NCI-H1092 treated with DMSO at 0.1 percent for 48 hours (cell line): Measurements from ENCODE around the gene TSPAN32.
"Not testable (repeated sequence)": the region's sequence is repeated elsewhere in the genome, so short reads cannot be mapped to it uniquely, and the experiment has no call there.

Source experiments
- DNase-seq: peaks from one replicate; lab custom pipeline; 2025; lab: John Stamatoyannopoulos, UW

Gene TSPAN32

DNA sequence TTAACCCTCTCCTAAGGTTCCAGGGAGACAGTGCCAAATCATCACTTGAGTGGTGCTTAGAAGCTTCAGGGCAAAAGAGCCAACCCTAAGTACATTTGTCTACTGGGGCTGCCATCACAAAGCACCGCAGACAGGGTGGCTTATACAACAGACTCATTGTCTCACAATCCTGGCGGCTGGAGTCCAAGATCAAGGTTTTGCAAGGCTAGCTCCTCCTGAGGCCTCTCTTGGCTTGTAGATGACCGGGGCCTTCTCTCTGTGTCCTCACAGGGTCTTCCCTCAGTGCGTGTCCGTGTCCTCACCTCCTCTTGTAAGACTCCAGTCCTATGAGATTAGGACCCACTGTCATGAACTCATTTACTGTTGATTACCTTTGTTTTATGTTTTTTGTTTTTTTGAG lies 41.2 kb downstream of the TSPAN32 start:
- DNase-seq, result no peak

DNA sequence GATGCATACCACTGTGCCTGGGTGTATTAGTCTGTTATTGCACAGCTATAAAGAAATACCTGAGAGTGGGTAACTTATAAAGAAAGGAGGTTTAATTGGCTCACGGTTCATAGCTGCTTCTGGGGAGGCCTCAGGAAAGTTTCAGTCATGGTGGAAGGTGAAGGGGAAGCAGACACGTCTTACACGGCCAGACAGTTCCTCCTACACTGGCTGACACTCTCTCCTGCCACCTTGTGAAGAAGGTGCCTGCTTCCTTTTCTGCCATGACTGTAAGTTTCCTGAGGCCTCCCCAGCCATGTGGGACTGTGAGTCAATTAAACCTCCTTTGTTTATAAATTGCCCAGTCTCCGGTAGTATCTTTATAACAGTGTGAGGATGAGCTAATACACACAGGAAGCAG lies 41.7 kb downstream of the TSPAN32 start:
- DNase-seq, result no peak

DNA sequence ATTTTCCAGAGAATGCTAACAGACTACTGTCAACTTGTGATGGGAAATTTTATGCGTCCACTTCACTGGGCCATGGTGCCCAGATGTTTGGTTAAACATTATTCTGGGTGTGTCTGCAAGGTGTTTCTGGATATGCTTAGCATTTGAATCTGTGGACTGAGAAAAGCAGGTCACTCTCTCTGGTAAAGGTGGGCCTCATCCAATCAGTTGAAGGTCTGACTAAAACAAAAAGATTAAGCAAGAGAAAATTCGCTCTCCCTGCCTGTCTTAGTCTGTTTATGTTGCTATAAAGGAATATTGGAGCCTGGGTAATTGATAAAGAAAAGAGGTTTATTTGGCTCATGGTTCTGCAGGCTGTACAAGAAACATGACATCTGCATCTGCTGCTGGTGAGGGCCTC lies 43.2 kb downstream of the TSPAN32 start:
- DNase-seq, result no peak

DNA sequence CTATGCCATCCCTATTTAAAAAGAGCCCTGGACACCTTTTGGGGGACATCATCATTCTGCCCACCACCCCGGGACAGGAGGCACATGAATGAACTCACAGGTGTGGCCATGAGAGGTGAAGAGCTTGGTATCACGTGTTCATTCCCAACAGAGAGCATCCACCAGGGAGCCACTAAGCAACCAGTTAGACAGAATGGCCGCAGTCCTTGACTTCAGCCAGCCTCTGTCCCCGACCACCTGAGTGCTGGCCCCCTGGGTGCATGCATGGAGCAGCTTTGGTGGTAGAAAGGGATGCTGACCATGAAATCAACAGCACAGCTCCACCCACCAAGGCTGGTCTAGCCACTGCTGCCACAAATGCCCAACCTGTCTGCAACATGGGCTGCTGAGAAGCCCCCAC lies 44.2 kb downstream of the TSPAN32 start:
- no peak for DNase-seq

DNA sequence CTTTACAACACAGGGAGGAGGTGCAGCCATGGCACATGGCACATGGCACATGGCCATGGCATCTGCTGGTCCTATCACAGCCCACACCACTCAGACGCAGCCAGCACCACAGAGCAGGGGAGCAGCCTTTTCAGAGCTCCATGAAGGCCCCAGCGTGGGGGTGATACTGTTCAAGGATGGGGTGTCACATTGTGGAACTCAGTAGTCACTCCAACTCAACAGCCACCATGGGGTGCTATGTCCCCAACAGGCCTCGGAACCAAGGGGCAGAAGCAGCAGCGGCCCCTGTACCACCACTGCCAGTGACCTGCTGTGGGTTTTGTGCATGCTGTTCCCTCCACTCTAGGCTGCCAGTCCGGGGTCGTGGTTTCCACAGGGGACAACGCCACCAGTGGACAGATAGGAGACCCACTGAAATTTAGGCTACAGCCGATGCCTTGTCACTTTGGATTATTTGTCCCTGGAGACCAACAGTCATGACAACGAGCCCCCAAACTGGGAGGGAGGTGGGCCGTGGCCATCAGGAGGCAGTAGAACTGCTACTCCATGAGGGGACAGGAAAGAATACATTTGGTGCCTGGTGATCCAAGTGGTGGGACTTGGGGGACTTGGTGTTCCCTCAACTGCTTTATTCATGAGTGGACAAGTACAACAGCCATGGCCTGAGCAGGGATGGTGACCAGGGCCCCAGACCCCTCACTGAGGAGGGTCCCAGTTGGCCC lies 44.9 kb downstream of the TSPAN32 start:
- DNase-seq, result no peak

DNA sequence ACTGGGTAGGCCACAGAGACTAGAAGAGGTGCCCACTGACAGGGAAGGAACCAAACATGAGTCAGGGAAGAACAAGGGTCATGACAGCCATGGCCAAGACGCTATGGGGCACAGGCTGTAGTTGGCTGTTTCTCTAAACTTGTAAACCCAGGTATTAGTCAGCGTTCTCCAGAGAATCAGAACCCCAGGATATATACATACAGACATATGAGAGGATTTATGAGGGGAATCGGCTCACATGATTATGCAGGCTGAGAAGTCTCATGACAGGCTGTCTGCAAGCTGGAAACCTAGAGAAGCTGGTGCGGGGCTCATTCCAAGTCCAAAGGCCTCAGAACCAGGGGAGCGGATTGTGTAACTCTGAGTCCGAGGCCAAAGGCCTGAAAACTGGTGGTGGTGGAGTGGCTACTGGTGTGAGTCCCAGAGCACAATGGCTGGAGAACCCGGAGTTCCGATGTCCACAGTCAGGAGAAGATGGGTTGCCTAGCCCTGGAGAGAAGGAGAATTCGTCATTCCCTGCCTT lies 45.6 kb downstream of the TSPAN32 start:
- DNase-seq, result no peak

DNA sequence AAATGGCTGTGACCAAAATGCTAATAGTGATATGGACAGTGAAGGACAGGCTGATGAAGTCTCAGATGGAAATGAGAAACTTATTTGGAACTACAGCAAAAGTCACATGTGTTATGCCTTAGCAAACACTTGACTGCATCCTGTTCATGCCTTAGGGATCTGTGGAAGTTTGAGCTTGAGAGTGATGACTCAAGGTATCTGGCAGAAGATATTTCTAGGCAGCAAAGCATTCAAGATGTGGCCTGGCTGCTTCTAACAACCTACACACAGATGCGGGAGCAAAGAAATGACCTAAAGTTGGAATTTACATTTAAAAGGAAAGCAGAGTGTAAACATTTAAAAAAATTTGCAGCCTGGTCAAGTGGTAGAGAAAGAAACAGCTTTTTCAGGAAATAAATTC lies 47.2 kb downstream of the TSPAN32 start:
- no peak for DNase-seq

DNA sequence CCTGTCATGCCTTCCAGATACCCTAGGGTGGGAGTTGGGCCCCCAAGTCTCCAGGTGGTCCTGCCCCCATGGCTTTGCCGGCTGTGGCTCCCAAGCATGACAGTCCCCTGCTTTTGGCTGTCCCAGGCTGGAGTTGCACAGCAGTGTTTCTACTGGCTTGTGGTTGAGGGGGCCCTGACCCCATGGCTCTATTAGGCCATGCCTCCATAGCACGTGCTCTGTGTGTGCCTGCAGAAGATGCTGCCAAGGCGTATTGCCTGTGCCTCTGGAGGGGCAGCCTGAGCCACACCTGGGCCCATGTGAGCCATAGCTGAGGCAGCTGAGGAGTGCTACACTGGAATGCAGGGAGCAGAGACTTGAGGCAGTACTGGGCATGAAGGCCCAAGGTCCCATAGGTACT lies 49.9 kb downstream of the TSPAN32 start:
- DNase-seq, result no peak

DNA sequence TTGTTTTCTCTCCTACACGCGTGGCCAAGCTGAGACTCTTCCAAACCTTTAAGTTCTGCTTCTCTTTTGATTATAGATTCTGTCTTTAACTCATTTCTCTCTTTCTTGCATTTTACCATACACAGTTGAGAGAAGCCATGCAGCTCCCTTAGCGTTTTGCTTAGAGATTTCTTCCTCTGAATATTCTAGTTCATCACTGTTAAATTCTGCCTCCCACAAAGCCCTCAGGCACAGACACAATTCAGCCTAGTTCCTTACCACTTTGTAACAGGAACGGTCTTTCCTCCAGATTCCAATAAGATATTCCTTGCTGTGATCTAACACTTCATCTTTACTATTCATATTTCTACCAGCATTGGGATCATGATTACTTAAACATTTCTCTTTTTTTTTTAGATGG lies 50.6 kb downstream of the TSPAN32 start:
- DNase-seq, result no peak

DNA sequence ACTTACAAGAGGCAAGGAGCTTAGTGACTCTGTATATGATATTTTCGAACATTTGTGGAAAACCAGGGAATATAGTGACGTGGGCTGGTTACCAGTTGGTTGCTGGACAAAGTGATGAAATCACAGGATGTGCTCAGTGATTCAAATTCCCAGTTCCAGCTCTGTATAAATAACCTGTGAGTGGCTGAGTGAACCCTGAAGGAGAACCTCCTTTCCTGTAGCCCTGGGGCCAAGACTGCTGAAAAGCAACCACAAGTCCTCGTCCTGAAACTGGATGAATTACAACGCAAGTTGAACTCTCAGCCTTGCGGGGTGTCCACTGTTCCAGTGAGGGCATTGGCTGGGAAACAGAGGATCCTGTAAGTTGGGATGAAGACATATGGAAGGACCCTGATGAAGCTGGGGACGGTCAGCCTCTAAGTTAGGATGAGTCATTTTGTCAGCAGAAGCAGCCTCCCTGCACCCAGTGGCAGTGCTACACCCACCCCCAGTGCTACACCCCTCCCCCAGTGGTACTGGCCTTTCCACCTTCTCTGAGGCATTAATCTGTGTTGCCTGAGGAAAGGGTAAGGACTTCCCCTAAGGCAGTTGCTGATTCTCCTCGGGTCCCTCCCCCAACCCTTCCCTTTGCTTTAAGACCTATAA lies 53.3 kb downstream of the TSPAN32 start:
- DNase-seq, result no peak

DNA sequence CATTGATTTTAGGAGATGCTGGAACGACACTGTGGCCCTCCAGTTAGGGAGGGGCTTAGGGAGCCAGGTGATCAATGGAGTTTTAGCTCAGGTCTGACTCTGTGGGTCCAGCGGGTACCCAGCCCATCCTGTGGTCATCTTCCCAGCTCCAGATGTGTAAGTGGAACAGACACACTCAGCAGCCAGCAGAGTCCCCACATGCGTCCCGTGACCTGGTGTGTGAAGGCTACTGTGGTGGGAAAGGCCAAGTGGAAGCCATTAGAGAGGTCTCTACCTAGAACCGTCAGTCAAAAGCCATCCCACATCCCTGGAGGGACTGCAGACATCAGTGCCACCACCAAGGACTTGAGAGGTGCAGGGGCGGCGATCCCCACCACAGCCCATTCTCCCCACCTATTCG lies 55.4 kb downstream of the TSPAN32 start:
- DNase-seq, result no peak

DNA sequence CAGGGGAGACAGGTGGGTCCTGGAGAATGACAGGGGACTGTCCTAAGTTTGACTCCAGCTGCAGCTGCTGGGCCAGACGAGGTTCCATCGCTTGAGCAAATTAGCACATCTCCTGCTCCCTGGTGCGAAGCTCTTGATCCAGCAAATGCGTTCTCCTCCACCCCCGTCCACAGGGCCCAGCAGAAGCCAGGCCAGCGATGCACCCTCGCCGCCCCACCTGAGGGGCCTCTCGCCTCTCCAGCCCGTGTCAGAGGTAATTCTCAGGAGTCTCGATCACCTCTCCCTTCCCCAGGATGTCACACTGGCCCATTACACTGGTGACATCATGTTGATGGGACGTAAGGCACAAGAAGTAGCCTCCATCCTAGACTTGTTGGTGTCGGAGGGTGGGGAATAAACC lies 55.8 kb downstream of the TSPAN32 start:
- not testable (repeated sequence) for DNase-seq

DNA sequence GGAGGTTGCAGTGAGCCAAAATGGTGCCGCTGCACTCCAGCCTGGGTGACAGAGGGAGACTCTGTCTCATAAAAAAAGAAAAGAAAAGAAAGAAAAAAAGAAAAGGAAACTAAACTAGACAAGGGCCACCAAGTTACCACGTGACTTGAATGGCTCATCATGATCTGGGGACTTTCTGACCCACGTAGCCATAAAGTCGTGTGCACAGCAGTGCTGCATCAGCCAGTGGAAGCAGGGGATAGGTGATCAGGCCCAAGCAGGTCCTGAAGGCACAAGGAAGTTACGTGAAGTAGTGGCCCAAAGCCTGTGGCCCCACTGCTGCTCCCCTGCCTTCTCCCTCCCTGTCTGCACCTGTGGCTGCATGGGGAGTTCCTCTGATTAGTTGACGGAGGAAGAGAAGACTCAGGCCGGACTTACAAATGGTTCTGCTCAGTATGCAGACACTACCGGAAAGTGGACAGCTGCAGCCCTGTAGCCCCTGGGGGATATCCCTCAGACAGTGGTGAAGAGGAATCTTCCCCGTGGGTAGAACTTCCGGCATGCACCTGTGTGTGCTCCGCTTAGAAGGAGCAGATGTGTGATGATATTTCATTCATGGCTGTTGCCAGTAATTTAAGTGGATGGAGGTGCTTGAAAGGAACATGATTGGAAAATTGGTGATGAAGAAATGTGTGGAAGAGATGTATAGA lies 57.1 kb downstream of the TSPAN32 start:
- DNase-seq, result no peak

DNA sequence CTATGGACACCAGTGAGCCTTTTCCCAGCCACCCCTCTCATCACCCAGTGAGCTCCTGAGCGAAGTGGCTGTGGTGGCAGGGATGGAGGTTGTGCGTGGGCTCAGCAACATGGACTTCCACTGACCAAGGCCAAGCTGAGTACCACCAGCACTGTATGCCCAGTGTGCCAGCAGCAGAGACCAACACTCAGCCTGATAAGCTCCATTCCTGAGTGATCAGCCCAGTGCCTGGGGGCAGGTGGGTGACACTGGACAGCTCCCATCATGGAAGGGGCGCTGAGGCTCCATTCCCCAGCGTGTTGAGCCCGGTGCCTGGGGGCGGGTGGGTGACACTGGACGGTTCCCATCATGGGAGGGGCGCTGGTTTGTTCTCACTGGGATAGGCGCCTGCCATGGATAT lies 57.7 kb downstream of the TSPAN32 start:
- no peak for DNase-seq

DNA sequence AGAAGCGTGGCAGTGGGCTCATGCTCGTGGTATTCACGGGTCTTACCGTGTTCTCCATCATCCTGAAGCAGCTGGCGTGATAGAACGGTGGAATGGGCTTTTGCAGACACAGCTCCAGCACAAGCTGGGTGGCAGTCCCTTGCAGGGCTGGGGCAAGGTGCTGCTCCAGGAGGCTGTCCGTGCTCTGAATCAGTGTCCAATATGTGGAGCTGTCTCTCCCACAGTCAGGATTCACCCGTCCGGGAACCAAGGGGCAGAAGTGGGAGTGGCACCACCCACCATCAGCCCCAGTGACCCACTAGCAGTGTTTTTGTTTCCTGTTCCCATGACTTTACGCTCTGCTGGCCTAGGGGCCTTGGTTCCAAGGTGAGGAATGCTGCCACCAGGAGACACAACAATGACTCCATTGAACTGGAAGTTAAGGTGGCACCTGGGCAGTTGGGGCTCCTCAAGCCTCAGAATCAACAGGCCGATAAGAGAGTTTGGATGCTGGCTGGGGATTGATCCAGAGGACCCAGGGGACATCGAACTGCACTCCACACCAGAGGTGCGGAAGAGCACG lies 58.3 kb downstream of the TSPAN32 start:
- no peak for DNase-seq

DNA sequence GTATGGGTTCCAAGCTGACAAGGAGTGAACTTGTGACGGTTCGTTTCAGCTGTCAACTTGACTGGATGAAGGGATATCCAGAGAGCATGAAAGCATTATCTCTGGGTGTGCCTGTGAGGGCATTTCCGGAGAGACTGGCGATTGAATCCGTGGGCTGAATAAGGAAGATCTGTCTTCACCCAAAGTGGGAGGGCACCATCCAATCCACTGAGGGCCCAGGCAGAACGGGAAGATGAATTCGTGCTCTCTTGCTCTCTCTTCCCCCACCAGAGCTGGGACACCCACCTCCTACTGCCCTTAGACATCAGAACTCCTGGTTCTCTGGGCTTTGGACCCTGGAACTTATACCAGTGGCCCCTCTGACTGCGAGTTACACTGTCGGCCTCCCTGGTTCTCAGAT lies 59.8 kb downstream of the TSPAN32 start:
- no peak for DNase-seq

DNA sequence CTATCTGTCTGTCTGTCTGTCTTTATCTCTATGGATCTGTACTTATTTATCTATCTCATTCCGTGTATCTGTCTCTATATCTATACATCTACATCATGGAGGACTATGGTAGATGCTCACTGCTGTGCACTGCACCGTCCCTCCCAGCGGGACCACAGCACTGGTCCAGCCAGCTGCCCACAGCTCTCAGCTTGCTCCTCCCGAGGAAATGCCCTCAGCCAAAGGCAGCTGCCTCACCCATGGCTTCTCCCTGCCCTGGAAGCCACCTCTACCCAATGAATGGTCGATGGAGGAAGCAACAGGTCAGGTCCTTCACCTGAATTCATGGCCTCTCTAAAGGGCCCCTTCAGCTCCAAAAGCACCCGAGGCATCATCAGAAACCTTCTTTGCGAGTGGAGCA lies 60.6 kb downstream of the TSPAN32 start:
- no peak for DNase-seq

DNA sequence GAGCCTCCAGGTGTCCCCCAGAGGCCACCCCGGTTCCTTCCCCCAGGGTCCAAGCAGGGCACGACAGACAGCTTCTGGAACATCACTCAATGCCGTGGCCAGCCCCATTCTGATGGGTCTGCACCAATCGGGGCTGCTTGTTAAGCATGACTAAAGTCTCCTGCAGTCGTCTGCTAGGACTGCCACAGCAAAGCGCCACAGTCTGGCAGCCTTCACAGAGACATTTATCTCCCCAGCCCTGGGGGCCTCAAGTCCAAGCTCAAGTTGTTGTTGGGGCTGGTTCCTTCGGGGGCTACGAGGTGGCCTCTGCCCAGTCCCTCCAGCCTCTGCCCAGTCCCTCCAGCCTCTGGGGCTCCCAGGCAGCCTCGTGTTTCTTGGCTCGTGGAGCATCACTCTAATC lies 61.3 kb downstream of the TSPAN32 start:
- no peak for DNase-seq

DNA sequence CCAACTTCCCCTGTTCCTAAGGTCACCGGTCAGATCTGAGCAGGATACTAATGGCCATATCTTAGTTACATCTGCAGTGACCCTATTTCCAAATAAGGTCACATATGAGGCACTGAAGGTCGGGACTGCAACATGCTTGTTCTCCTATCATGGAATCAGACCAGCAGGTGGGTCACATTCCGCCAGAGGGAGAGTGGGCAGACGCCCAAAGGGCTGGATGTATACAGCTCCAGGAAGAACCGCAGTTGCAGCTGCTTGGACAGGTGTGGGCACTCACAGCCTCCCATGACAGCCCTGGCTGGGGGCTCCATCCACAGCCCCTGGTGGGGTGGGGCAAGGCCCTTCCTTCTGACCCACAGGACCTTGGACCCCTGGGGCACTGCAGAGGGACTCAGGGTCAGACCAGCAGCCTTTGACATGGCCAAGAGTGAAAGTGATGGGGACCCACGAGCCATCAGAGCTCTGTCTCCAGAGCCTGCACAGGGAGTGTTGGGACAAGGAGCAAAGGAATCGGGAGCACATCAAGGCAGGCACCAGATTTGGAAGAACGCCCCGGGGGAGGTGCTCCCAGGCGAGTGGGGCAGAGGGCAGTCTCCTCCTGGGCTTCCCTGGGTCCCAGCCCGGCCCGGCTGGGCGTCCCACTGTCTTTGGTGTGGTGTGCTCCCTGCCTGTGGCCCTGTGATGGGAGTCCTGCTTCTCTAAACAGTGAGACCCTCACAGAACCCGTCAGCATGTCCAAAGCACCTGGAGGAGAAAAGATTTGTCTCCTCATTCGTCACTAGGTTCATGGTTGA lies 62.0 kb downstream of the TSPAN32 start:
- no peak for DNase-seq

DNA sequence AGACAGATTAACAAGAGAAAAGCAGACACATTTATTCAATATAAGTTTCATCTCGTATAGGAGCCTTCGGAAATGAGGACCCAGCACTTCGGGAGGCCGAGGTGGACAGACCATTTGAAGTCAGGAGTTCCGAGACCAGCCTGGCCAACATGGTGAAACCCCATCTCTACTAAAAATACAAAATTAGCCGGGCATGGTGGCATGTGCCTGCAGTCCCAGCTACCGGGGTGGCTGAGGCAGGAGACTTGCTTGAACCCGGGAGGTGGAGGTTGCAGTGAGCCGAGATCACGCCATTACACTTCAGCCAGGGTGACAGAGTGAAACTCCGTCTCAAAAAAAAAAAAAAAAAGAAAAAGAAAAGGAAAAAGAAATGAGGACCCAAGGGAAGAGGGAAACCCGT lies 62.6 kb downstream of the TSPAN32 start:
- DNase-seq, result not testable (repeated sequence)

DNA sequence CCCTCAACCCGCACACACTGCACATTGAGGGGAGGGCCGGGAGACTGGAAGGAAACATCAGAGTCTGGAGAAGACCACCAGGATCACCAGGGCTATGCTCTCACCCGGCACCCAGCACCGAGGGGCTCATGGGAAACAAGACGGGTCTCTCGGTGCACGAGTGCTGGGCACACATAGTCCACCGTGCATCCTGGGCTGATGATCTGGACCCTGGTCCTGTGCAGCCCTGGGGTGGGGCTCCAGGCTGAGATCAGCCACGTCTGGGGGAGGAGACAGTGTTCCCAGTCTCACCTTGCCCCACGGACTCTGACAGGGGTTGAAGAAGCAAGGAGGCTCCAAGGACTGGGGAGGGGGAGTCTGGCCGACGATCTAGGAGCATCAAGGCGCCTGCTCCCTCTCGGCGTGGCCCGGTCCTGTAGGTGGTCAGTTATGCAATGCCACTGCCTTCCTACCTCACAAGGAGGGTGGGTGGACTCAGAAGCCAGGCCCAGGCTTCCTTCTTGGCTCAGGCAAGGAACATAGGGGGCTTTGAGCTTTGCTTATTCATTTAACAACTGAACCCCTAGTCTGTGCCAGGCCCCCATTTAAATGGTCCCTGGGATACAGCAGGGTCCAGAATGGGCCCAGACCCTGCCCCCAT lies 63.9 kb downstream of the TSPAN32 start:
- no peak for DNase-seq

DNA sequence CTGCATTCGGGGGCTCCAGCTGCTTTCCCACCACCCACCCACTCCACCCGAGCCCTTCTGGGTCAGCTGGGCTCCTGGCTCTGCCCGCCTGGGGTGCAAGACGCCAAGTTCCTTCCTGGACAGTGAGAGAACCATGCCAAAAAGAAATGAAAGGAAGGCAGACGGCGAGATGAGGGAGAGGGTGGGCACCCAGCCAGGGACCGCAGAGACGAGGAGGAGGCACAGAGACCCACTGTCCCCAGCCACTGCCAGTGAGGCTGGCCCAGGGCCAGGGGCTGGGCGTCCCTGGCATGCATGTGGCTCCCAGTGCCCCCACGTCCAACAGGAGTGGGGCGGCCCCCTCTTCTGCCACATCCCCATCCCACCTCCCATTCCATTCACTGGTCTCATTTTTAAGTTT lies 64.5 kb downstream of the TSPAN32 start:
- DNase-seq, result peak; percentile 13
